Measurements from ENCODE around the gene XPNPEP1.

Gene XPNPEP1

GRCh38 chr10:109922976-109923921 is at the start of gene XPNPEP1:
TSS of gene XPNPEP1 (minus strand) at chr10:109923511. CDS start at chr10:109923433, 78 bp downstream.
- DNase-seq = peak in 1 of 2 experiments; percentile 30

- DNase-seq = peak in 1 of 2 experiments; percentile 19
Measured at GRCh38 chr10:109972372-109973001, 49.2 kb upstream of the XPNPEP1 start.

- no peak for DNase-seq
Measured at GRCh38 chr10:109971634-109972033, 48.3 kb upstream of the XPNPEP1 start.

GRCh38 chr10:109969760-109970346 is 46.5 kb upstream of the XPNPEP1 start:
- DNase-seq = no peak

GRCh38 chr10:109968953-109969759 is 45.8 kb upstream of the XPNPEP1 start:
- peak in 1 of 2 experiments; percentile 44 for DNase-seq

GRCh38 chr10:109967739-109968088 is 44.4 kb upstream of the XPNPEP1 start:
- no peak for DNase-seq

GRCh38 chr10:109966961-109967738 is 43.8 kb upstream of the XPNPEP1 start:
- no peak for DNase-seq

GRCh38 chr10:109964318-109964717 is 41.0 kb upstream of the XPNPEP1 start:
- DNase-seq = no peak

- peak in 1 of 2 experiments; percentile 39 for DNase-seq
Measured at GRCh38 chr10:109963439-109963838, 40.1 kb upstream of the XPNPEP1 start.

- no peak for DNase-seq
Measured at GRCh38 chr10:109962247-109962646, 38.9 kb upstream of the XPNPEP1 start.

- peak in 1 of 2 experiments; percentile 55 for DNase-seq
Measured at GRCh38 chr10:109961174-109962001, 38.1 kb upstream of the XPNPEP1 start.

- no peak for DNase-seq
Measured at GRCh38 chr10:109960682-109961081, 37.4 kb upstream of the XPNPEP1 start.

- no peak for DNase-seq
Measured at GRCh38 chr10:109959259-109960145, 36.2 kb upstream of the XPNPEP1 start.

GRCh38 chr10:109958059-109958458 is 34.7 kb upstream of the XPNPEP1 start:
- no peak for DNase-seq

GRCh38 chr10:109957092-109957797 is 33.9 kb upstream of the XPNPEP1 start:
- no peak for DNase-seq

- peak in 1 of 2 experiments; percentile 26 for DNase-seq
Measured at GRCh38 chr10:109956454-109957091, 33.3 kb upstream of the XPNPEP1 start.

- no peak for DNase-seq
Measured at GRCh38 chr10:109953766-109954165, 30.5 kb upstream of the XPNPEP1 start.

GRCh38 chr10:109952526-109952925 is 29.2 kb upstream of the XPNPEP1 start:
- DNase-seq = no peak
